Thyroid gland (tissue), 4 donors: Measurements from ENCODE around the gene CRYGN.

Experiments used
- CTCF ChIP-seq, 6 experiments: fragments of 200-600 bp in 3 of 6; fragments of 450-650 bp in 3 of 6; sonication (generic) in 3 of 6; IDR thresholded peaks; one replicate each; pipeline ENCODE4 v1.5.1; 2016 to 2019; ENCODE audit warnings: antibody characterized with exemption in 6 of 6, mild to moderate bottlenecking in 2 of 6, inconsistent platforms in 1 of 6, moderate library complexity in 1 of 6
- POLR2A ChIP-seq, 2 donors: fragments of 450-650 bp; IDR thresholded peaks; one replicate each; pipeline ENCODE4 v1.6.1; 2017; ENCODE audit warnings: antibody characterized with exemption in 2 of 2, mild to moderate bottlenecking in 2 of 2, moderate library complexity in 1 of 2

GRCh38 chr7:151403764-151404163 is 36.2 kb downstream of the CRYGN start:
- TF ChIP-seq CTCF (IDR thresholded peaks at IDR 0.05) (no peak), POLR2A (IDR thresholded peaks at IDR 0.05) (no peak)
